HG02870 (cell line): ENCODE measurements around the gene GPM6B.
"Not testable (repeated sequence)": the region's sequence is repeated elsewhere in the genome, so short reads cannot be mapped to it uniquely, and the experiment has no call there.

Experiments used
- ATAC-seq: cut with Tn5 transposase; IDR thresholded peaks from one replicate; pipeline ENCODE4 v1.9.1; 2021; ENCODE audit warnings: mild to moderate bottlenecking, moderate library complexity; ENCODE audit not compliant: unreplicated experiment

The GPM6B gene

GRCh38 chrX:13733506-13733905 is 83.4 kb downstream of the GPM6B start:
- ATAC-seq, result no peak

- no peak for ATAC-seq
Measured at GRCh38 chrX:13732246-13733067, 84.4 kb downstream of the GPM6B start.

- ATAC-seq, result not testable (repeated sequence)
Measured at GRCh38 chrX:13730523-13730922, 86.4 kb downstream of the GPM6B start.

- ATAC-seq, result not testable (repeated sequence)
Measured at GRCh38 chrX:13726583-13726982, 90.3 kb downstream of the GPM6B start.

GRCh38 chrX:13724878-13725277 is 92.0 kb downstream of the GPM6B start:
- ATAC-seq, result not testable (repeated sequence)

- ATAC-seq, result no peak
Measured at GRCh38 chrX:13721819-13722519, 94.9 kb downstream of the GPM6B start.

GRCh38 chrX:13721371-13721770 is 95.5 kb downstream of the GPM6B start:
- ATAC-seq, result no peak
